ENCODE data around the gene HM13.
"Not testable (repeated sequence)": the region's sequence is repeated elsewhere in the genome, so short reads cannot be mapped to it uniquely, and the experiment has no call there.

Gene HM13

GRCh38 chr20:31514154-31515071, at the start of gene HM13:
Gene HM13 (plus strand): TSS chr20:31514442. CDS start chr20:31514552, 110 bp downstream.
- DNase-seq (ENCODE audit: low spot score), result peak; percentile 96

- DNase-seq (ENCODE audit: low spot score), result not testable (repeated sequence)
These were observed 43.3 kb upstream of the HM13 start for GRCh38 chr20:31470946-31471345.

DNA sequence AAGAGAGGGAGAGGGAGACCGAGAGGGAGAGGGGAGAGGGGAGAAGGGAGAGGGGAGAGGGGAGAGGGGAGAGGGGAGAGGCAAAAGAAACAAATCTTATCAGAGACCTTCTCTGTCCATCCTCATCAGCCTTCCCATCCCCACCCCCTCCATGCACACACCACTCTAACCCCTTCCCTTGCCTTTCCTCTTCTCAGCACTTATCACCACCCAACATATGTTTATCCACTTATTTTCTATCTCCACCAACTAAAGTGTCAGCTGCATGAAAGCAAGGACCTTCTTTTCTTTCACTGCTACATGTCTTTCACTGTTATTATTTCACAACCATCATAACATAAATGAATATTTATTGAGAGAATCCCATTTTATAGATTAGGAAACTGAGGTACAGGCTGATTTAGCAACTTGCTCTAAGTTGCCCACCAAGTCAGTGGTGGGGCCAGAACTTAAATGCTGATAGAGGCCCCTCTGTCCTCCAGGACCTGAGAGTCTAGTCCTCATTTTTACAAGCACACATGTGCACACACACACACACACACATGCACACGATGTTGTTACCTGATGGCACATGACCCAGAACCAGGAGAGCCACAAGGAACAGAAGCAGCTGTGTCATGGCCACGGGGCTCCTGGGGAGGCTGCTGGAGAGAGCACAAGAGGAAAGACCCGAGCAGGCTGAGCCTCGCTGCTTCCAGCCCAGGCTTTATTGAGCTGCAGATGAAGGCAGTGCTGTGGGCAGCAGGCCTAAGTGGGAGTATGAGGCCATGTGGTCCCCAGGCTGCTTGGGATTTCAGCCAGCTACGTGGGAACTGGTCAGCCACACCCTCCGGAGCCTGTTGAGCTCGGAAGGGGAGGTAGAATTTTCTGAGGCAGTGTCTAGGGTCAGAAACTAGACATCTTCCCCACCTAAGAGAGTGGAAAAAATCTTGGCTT, 41.6 kb upstream of the HM13 start:
- no peak for DNase-seq (ENCODE audit: low spot score)

- no peak for DNase-seq (ENCODE audit: low spot score)
These were observed 40.7 kb upstream of the HM13 start for GRCh38 chr20:31473331-31474096.

GRCh38 chr20:31474097-31474436, 40.2 kb upstream of the HM13 start:
- no peak for DNase-seq (ENCODE audit: low spot score)

GRCh38 chr20:31474758-31475427, 39.3 kb upstream of the HM13 start, which contains the start of the genes DEFB124 and REM1:
Gene DEFB124 (minus strand): TSS chr20:31475127. CDS start chr20:31473013, 2,114 bp downstream.
Gene REM1 (plus strand): TSS chr20:31475288. CDS start chr20:31476446, 1,158 bp downstream.
- no peak for DNase-seq (ENCODE audit: low spot score)

DNA sequence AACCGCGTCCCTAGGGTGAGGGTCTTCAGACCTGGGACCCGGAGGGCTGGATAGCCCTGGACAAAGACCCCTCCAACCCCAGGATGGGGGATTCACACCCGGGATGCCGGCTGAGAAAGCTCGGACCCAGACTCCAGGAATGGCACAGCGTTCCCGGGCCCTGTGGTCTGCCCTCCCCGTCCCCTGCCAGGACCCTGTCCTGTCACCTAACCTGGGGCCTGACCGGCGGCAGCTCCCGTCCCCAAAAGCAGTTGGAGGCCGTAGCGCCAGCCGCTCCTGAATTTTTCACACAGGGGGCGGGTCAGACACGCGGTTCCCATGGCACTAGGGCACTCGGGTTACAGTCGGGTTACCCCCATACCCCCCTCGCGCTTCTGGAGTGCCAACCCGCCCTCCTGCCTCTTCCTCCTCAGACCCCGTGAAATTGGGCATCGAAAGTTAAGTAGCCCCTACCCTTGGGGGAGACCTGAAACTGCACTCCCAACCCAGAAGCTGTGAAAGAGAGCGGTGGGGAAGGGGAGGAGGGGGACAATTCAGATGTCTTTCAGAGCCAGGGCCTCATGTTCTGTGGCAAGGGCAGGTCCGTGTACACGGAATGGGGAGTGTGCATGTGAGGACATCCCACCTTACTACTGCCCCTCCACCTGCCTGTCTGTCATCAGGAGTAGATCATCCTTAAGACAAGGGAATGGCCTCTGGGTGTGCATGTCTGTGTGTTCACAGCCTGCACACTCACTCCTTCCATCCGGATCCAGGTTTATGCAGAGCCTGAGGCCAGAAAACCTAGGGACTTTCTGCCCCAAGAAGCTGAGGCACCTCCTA, 38.6 kb upstream of the HM13 start:
- DNase-seq (ENCODE audit: low spot score), result no peak

GRCh38 chr20:31476294-31476585, 38.0 kb upstream of the HM13 start:
- no peak for DNase-seq (ENCODE audit: low spot score)

DNA sequence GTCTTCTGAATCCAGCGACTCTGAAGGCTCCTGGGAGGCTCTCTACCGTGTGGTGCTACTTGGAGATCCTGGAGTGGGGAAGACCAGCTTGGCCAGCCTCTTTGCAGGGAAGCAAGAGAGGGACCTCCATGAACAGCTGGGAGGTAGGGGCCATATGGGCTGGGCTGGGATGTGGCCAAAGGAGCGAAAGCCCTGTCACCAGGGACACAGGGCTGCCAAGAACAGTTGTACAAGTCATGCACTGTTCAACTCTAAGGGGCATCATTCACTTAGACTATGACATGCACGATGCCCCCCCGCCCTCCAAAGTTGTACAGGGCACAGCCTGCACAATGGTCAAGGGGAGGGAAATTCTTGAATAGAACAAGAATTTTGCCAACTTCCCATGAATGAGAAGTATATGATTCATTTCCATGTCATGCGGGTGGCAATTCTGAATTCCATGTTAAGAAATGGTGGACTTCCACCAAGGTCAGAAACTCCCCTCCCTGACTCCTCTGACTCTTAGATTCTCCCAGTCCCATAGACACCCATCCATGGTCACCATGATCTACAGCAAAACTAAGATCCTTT, 37.5 kb upstream of the HM13 start:
- no peak for DNase-seq (ENCODE audit: low spot score)

- DNase-seq (ENCODE audit: low spot score), result no peak
These were observed 30.2 kb upstream of the HM13 start for GRCh38 chr20:31484001-31484400.

- DNase-seq (ENCODE audit: low spot score), result no peak
These were observed 28.5 kb upstream of the HM13 start for GRCh38 chr20:31485450-31486339.

- no peak for DNase-seq (ENCODE audit: low spot score)
These were observed 26.1 kb upstream of the HM13 start for GRCh38 chr20:31488115-31488514.

DNA sequence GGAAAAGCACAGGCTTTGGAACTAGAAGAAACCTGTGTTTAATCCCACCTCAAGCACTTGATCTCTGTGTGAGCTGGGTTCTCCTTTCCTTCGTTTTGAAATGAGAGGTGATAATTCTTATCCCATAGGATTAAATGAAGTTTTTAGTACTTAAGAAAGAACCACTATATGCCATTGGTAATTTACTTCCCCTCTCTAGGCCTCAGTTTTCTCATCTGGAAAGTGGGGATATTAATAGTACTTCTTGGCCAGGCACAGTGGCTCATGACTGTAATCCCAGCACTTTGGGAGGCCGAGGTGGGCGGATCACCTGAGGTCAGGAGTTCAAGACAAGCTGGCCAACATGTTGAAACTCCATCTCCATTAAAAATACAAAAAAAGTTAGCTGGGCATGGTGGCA, 25.1 kb upstream of the HM13 start:
- DNase-seq (ENCODE audit: low spot score), result no peak

GRCh38 chr20:31490752-31491151, 23.5 kb upstream of the HM13 start:
- DNase-seq (ENCODE audit: low spot score), result no peak

DNA sequence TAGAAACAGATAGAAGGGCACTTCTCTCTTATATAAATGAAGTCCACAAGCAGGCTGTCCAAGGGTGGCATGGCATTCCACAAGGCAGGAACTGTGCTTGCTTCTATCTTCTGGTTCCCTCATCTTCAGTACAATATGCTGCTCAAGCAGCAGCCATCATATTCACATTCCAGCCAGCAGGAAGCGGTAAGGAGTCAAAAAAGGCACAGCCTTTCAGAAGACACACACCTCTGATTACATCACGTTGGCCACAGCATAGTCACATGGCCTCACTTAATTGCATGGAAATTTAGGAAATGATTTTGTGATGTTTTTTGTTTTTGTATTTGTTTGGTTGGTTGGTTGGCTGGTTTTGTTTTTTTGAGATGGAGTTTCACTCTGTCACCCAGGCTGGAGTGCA, 20.1 kb upstream of the HM13 start:
- no peak for DNase-seq (ENCODE audit: low spot score)

DNA sequence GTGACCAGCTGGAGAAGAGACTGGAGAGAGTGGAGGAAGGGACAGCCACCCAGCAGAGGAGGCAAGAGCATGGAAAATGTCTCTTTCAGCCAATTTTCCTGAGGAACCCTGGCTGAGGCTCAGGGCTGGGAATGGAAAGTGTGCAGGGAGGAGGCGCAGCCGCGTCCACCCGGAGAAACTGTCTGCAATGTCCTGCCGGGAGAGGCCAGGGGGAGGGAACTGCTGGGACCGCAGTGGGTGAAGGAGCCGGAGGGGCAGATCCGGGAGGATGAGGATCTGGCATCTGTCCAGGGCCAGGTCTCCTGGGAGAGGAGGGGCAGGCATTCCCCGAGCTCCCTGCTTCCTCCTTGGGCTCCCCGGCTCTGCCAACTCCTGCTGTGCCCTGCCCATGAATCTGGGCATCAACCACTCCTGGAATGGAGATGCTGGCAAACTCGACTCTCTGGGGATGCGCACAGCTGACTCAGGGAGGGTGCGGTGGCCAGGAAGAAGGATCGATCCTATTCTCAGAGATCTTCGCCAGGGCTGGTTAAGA, 17.4 kb upstream of the HM13 start:
- no peak for DNase-seq (ENCODE audit: low spot score)

- peak; percentile 37 for DNase-seq (ENCODE audit: low spot score)
These were observed 16.3 kb upstream of the HM13 start for GRCh38 chr20:31497838-31498540.

GRCh38 chr20:31500527-31500926, 13.7 kb upstream of the HM13 start:
- DNase-seq (ENCODE audit: low spot score), result no peak
